GM12892 (cell line): ENCODE measurements around the gene DCDC1.
A peak's percentile ranks its signal among the peaks of the same experiment; 100 is the strongest.

ENCODE experiments used
- DNase-seq: peaks from one replicate; pipeline ENCODE4 v3.0.0; 2011; ENCODE audit not compliant: insufficient read length
- FAIRE-seq: peaks from 2 replicates; lab custom pipeline; 2011; peaks lifted over from hg19 to GRCh38; lab: Jason Lieb, UNC
- POLR2A ChIP-seq: IDR thresholded peaks from 2 replicates; pipeline ENCODE4 v1.6.1; 2011; ENCODE audit warnings: low read depth, low read length, control low read depth
- POLR2AphosphoS5 ChIP-seq: IDR thresholded peaks from 2 replicates; pipeline ENCODE4 v1.6.1; 2011; ENCODE audit warnings: low read depth, low read length, control low read depth
- TAF1 ChIP-seq: IDR thresholded peaks from 2 replicates; pipeline ENCODE4 v1.6.1; 2011; ENCODE audit warnings: low read depth, mild to moderate bottlenecking, control low read depth, low read length, borderline replicate concordance

DCDC1 gene

GRCh38 chr11:31397239-31397834 is 27.8 kb upstream of the DCDC1 start:
- DNase-seq, result no peak
- peak; percentile 91 for FAIRE-seq
- TF ChIP-seq TAF1 (no peak), POLR2AphosphoS5 (no peak), POLR2A (no peak)

- no peak for TF ChIP-seq POLR2AphosphoS5
- no peak for TF ChIP-seq TAF1
- TF ChIP-seq POLR2A, result no peak
- FAIRE-seq (no peak), DNase-seq (no peak)
Observed at GRCh38 chr11:31387379-31387778, 17.8 kb upstream of the DCDC1 start.

GRCh38 chr11:31383116-31383515 is 13.6 kb upstream of the DCDC1 start:
- DNase-seq, result no peak
- TF ChIP-seq POLR2A, result no peak
- TF ChIP-seq TAF1, result no peak
- TF ChIP-seq POLR2AphosphoS5, result no peak
- FAIRE-seq, result no peak

GRCh38 chr11:31375879-31376278 is 6.3 kb upstream of the DCDC1 start:
- TF ChIP-seq TAF1, result no peak
- no peak for TF ChIP-seq POLR2AphosphoS5
- no peak for TF ChIP-seq POLR2A
- DNase-seq, result no peak
- no peak for FAIRE-seq

- DNase-seq (no peak), FAIRE-seq (no peak)
- no peak for TF ChIP-seq POLR2AphosphoS5
- no peak for TF ChIP-seq POLR2A
- TF ChIP-seq TAF1, result no peak
Observed at GRCh38 chr11:31366795-31367194, 2.7 kb downstream of the DCDC1 start.

GRCh38 chr11:31361743-31362142 is 7.8 kb downstream of the DCDC1 start:
- FAIRE-seq, result no peak
- no peak for DNase-seq
- no peak for TF ChIP-seq POLR2A

GRCh38 chr11:31355817-31356216 is 13.7 kb downstream of the DCDC1 start:
- no peak for TF ChIP-seq POLR2A
- no peak for TF ChIP-seq TAF1
- no peak for TF ChIP-seq POLR2AphosphoS5
- FAIRE-seq (no peak), DNase-seq (no peak)

GRCh38 chr11:31355131-31355530 is 14.4 kb downstream of the DCDC1 start:
- no peak for DNase-seq
- no peak for TF ChIP-seq POLR2AphosphoS5
- no peak for TF ChIP-seq POLR2A
- TF ChIP-seq TAF1, result no peak
- no peak for FAIRE-seq

- no peak for FAIRE-seq
- no peak for DNase-seq
- TF ChIP-seq POLR2A, result no peak
- TF ChIP-seq TAF1, result no peak
- no peak for TF ChIP-seq POLR2AphosphoS5
Observed at GRCh38 chr11:31351168-31351567, 18.4 kb downstream of the DCDC1 start.

- TF ChIP-seq POLR2AphosphoS5, result no peak
- TF ChIP-seq POLR2A, result no peak
- TF ChIP-seq TAF1, result no peak
- DNase-seq (no peak), FAIRE-seq (no peak)
Observed at GRCh38 chr11:31340903-31341572, 28.5 kb downstream of the DCDC1 start.

- DNase-seq (no peak), FAIRE-seq (no peak)
- TF ChIP-seq POLR2A (no peak), POLR2AphosphoS5 (no peak), TAF1 (no peak)
Observed at GRCh38 chr11:31337806-31338205, 31.7 kb downstream of the DCDC1 start.

GRCh38 chr11:31328697-31329096 is 40.8 kb downstream of the DCDC1 start:
- DNase-seq (no peak), FAIRE-seq (no peak)
- TF ChIP-seq POLR2AphosphoS5, result no peak
- TF ChIP-seq TAF1, result no peak
- TF ChIP-seq POLR2A, result no peak

GRCh38 chr11:31327417-31327816 is 42.1 kb downstream of the DCDC1 start:
- TF ChIP-seq TAF1 (no peak), POLR2AphosphoS5 (no peak), POLR2A (no peak)
- FAIRE-seq (no peak), DNase-seq (no peak)
